ENCODE measurements around the gene DCTN5.
A peak's percentile ranks its signal among the peaks of the same experiment; 100 is the strongest.
"Not testable (repeated sequence)": the region's sequence is repeated elsewhere in the genome, so short reads cannot be mapped to it uniquely, and the experiment has no call there.

DCTN5 gene

DNA sequence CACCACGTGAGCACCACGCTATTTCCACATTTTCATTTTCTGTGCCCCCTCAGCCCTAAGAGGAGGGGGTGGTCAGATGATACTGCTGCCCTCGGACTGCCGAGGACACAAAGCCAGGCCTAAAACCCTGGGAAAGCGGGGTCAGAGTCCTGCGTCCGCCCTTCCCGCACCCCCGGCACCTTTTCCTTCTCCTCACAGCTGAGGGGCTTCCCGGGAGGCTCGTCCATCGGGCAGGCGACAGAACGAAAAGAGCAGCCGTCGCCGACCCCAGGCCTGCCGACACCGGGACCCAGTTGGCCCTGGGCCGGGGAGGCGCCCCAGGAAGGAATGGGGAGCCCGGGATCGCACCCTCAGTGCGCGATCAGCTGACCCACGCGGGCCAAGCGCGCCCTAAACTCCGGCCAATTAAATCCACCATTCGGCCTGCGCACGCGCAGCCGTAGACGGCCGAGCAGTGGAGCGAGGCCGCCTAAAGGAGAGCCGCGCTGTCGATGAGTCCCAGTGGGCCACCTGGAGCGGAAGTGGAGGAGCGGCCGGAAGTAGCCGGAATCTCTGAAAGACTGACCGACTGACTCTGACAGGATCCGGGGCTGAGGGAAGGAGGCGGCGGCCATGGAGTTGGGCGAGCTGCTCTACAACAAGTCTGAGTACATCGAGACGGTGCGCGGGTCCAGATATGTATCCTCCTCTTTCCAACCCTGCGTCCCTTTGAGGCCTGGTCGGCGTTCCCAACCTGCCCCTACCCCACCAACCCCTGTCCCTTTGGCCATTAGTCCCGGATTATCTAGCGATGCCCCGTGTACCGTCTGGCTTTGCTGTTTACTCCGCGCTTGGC is at the start of gene DCTN5, which contains the start of gene PALB2:
TSS of gene DCTN5 (plus strand) at position 536 of the 835 bp plus-strand sequence. CDS start at position 613, 77 bp downstream.
TSS of gene PALB2 (minus strand) at position 380 of the 835 bp plus-strand sequence. CDS start at position 227, 153 bp downstream.
- peak; percentile 90 for DNase-seq

DNA sequence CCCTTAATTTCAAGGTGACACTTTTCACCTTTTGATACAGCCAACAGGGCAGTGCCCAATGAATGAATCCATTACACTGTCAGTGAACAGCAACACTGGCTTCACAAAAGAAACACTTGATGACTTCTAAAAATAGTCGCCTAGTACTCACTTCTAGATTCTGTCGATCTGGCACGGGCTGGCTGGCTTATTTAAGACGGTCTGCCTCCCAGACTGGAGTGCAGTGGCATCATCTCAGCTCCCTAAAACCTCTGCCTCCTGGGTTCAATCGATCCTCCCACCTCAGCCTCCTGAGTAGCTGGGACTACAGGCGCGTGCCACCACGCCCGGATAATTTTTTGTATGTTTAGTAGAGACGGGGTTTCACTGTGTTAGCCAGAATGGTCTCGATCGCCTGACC is 47.1 kb upstream of the DCTN5 start:
- no peak for DNase-seq

DNA sequence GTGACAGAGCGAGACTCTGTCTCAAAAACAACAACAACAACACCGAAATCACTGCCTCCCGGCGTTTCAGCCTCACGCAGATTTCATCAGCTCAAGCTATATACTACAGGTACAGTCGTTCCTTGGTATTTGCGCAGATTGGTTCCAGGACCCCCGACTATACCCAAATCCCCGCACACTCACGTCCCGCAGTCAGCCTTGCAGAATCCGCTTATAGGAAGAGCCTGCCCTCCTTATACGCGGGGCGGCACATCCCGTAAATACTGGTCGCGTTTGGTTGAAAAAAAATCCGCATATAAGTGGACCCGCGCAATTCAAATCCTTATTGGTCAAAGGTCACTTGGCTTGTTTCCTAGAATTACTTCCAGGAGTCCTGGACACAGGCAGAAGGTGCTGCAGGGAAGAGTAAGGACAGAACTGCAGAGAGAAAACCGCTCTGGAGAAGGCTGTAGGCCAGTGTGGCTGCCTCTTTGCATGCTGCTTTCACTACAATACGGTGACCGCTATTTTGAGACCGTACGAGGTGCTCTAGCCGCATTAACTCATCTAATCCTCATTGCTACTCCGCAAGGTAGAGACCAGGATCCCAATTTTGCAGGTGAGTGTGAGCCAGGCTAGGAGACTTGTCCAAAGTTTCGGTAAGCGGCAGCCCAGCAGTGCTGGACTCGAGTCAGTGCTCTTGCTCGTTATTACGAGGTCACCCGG is 45.9 kb upstream of the DCTN5 start:
- no peak for DNase-seq

DNA sequence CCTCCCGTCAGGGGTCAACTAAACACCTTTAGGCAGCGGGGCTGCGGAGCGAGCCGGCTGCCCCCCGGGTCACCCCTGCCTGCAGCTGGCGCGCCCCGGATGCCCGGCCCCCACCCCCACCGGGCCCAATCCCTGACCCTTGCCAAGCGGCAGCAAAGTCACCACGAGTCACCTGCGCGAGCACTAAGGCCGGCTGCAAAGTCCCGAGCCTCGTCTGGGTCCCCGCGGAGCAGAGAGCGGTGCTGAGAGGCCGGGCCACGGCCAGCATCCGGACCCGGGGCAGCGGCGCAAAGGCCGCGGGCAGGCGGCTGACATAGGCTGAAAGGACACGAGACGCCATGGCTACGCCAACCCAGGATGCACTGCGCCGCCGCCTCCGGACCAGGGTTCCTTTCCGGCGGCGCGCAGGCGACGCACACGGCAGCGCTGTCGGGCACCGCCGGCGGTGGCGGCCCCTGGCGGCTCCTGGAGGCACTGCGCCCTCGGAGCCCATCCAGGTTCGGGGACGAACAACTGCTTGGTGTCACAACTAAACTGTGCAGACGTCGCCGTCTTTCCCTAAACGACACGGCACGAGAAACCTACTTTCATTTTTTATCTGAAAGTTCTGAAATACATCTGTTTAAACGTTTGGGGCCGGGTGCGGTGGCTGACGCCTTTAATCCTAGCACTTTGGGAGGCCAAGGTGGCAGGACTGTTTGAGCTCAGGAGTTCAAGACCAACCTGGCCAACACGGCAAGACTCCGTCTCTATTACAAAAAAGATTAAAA is 45.1 kb upstream of the DCTN5 start, which contains the start of gene NDUFAB1:
TSS of gene NDUFAB1 (minus strand) at position 366 of the 770 bp plus-strand sequence. CDS start at position 340, 26 bp downstream.
- peak; percentile 73 for DNase-seq

GRCh38 chr16:23597003-23597756 is 44.1 kb upstream of the DCTN5 start:
- peak; percentile 60 for DNase-seq

- DNase-seq, result no peak
Observed at GRCh38 chr16:23607726-23608125, 33.5 kb upstream of the DCTN5 start.

- no peak for DNase-seq
Observed at GRCh38 chr16:23608194-23608593, 33.1 kb upstream of the DCTN5 start.

GRCh38 chr16:23609929-23610328 is 31.3 kb upstream of the DCTN5 start:
- no peak for DNase-seq

DNA sequence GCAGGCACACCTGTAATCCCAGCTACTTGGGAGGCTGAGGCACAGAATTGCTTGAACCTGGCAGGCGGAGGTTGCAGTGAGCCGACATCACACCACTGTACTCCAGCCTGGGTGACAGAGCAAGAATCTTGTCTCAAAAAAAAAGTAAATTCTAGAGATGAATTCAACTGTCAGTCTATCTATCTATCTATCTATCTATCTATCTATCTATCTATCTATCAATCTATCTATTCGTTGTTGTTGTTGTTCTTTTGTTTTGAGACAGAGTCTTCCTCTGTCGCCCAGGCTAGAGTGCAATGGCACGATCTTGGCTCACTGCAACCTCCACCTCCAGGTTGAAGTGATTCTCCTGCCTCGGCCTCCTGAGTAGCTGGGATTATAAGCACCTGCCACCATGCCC is 30.4 kb upstream of the DCTN5 start:
- DNase-seq, result not testable (repeated sequence)

DNA sequence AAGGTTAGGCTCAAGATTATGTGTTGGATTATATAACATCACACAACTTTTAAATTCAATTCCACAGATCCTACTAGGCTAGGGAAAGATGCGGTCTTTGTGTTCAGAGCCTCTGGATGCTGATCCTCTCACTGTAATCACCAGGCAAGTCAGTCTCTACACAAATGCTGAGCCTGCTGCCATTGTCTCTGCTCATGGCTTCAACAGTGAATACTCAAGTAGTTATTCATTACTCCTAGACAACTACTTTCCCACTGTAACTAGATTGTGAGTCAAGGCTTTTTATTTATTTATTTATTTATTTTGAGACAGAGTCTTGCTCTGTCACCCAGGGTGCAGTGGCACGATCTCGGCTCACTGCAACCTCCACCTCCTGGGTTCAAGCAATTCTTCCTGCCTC is 29.3 kb upstream of the DCTN5 start:
- DNase-seq, result no peak

DNA sequence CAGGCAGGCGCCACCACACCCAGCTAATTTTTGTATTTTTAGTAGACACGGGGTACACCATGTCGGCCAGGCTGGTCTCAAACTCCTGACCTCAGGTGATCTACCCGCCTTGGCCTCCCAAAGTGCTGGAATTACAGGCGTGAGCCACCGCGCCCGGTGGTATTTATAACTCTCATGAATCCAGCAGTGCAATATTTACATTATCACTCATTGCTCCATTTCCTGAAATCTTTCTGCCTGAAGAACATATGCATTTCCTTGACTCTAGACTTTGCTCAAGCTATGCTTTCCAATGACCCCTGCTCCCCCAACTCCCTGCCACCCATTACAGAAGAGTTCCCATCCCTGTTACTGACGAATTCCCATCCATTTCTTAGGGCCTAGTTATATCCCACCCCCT is 25.5 kb upstream of the DCTN5 start:
- no peak for DNase-seq

DNA sequence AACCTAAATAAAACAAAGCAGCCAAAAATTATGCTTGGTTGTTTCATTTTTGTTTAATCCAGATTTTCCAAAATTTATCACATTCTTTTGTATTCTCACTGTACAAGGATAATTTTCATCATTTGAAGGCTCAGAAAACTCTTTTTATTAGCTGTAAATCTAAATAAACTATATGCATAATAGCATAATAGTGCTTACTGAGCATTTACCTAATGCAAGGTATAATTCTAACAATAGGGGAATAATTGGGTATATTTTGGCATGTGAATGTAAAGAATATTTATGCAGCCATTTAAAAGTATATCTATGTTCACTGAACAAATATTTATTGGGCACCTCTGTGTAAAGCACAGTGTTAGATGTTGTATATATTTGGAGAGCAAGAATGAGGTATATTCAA is 17.2 kb upstream of the DCTN5 start:
- no peak for DNase-seq

- no peak for DNase-seq
Observed at GRCh38 chr16:23629516-23629915, 11.8 kb upstream of the DCTN5 start.

- DNase-seq, result not testable (repeated sequence)
Observed at GRCh38 chr16:23631874-23632273, 9.4 kb upstream of the DCTN5 start.

DNA sequence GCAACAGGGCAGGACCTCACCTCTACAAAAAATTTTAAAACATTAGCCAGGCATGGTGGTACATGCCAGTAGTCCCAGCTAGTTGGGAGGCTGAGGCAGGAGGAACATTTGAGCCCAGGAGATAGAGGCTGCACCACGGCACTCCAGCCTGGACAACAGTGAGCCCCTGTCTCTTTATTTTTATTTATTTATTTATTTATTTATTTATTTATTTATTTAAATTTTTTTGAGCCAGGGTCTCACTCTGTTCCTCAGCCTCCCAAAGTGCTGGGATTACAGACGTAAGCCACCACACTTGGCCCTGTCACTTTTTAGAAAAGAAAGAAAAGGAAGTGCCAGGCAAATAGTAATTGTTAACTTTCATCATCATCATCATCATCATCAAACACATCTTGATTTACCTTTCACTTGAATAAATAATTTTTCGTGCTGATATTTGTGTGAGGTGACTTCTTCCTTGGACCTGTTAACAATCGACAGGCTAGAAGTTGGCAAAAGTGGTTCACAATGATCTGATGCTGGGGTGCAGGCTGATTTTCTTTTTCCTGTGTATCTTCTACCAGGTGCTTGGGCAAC is 6.7 kb upstream of the DCTN5 start:
- no peak for DNase-seq

DNA sequence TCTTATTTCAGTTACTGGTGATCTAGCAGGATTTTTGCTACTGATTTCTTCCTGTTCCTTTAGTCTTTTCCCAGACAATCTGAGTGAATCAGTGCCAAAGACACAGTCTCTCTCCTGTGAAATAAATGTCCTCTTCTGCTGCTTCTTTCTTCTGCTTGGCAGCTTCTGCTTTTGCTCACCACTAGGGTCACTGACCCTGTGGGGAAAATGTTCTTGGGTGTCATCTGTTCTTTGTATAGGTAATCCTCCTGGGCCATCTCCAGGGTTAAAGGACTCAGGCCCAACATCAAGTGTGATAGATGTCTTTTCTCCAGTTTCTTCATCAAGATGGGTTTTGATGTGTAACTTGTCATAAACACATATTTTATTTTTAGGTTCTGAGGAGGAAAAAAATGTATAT is 5.3 kb upstream of the DCTN5 start:
- DNase-seq, result no peak

DNA sequence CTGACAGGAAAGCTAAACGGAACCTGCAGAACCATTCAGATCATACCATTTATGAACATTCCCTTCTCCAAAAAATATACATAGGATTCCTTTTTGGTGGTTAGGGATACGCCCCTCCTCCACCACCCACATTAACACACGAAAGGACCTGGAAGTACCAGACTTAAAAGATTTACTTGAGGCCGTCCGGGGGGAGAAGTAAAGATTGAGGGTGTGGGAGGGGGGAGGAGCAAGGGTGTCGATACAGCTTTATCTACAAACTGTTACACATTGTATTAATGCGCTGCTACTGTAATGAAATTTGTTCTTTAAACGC is 693 bp upstream of the DCTN5 start:
- DNase-seq, result no peak

DNA sequence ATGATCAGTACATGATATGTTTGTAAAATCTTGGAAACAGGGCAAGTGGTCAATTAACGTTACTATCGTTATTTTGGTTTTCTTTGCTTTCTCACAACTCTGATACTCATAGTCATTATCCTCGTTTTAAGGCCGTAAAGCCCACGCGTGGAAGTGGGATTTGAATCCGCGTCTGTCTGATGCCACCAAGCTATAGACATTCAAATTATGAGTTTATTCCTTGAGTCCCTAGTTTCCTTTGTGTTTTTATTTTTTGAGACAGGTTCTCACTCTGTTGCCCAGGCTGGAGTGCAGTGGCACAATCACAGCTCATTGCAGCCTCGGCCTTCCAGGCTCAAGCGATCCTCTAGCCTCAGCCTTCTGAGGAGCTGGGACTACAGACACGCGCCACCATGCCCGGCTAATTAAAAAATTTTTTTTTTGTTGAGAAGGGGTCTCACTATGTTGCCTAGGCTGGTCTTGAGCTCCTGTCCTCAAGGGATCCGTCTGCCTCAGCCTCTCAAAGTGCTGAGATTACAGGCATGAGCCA is 1.0 kb downstream of the DCTN5 start:
- no peak for DNase-seq

DNA sequence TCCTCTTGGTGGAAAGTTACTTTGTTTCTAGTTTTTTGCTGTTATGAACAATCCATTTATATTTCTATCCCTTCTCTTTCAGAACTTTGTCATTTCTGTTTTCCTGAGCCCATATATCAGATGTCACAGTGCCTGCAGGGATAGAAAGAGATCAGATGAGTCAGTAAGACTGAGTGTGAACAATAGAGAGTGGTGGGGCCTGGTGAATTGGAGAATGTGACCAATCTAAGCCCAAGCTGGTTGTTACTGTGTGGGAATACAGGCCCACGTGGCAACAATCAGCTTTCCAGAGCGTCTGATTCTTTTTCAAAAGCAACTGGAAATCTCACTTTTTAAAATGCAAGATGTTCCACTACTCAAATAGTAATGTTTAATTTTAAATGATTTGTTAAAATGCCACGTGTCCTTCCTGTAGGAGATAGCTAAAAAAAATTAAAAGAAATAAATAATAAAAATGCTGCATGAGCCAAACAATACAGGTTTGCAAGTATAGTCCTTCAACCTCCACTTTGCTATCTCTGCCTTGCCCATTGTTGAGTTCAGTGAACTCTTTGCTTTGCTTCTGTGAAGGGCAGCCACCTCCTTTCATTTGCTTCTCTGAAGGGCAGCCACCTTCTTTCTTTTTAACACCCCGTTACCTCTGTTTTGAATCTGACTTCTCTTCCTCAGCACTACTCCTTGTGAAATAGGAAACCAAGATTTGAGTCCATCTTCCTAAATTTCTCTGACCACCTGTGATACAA is 9.6 kb downstream of the DCTN5 start:
- DNase-seq, result no peak

- DNase-seq, result no peak
Observed at GRCh38 chr16:23651943-23652468, 10.7 kb downstream of the DCTN5 start.

DNA sequence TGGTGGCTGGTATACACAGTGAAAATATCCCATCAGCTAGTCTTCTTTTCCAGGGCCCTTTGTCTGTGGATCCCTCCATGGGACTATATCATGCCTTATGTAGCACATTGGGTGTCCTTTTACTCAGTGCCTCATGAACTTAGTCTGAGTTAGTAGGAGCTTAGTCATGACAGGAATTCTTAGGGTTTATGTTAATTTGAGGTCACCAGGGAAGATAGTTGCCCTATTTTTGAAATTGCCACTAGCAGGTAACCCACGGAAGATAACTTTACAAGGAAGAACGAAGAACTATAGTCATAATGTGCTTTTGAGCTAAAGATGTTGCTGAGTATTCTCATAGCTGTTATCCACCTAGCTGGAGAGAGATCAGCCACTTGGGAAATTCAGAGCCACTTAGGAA is 22.7 kb downstream of the DCTN5 start:
- DNase-seq, result no peak

Measured in NCI-H1105 treated with DMSO at 0.1 percent for 48 hours (cell line).